Smooth muscle cell of the brain vasculature (primary cell): Measurements from ENCODE around the gene CACNB1.

Source experiments
- DNase-seq: peaks from one replicate; pipeline ENCODE4 v3.0.0-alpha.2; 2012; ENCODE audit warnings: low read depth, low spot score

CACNB1 gene

DNA sequence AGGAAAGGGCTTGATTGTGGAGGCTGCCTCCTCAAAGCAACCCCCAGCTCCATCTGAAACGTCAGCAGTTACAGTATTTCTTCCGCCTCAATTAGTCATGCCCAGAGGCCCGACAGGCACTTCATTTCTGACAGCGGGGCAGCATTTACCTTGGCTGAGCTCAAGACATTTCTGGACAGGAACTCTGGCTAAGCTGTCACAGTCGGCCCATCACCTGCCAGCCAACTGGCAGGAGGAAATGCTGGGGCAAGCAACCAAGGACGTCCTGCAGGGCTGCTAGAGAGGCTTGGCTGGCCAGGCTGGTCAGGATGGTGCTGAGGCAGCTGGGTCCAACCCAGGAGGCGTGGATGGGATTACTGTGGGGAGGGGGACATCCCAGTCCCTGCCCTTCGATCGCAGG is 73.8 kb downstream of the CACNB1 start:
- no peak for DNase-seq
